NOMO-1 (cell line): ENCODE data around the gene EDNRA.
"Not testable (repeated sequence)": the region's sequence is repeated elsewhere in the genome, so short reads cannot be mapped to it uniquely, and the experiment has no call there.

Experiments
- DNase-seq, 2 experiments: peaks; one replicate each; lab custom pipeline; 2025; ENCODE audit not compliant: unreplicated experiment in 2 of 2; lab: John Stamatoyannopoulos, UW

EDNRA gene

DNA sequence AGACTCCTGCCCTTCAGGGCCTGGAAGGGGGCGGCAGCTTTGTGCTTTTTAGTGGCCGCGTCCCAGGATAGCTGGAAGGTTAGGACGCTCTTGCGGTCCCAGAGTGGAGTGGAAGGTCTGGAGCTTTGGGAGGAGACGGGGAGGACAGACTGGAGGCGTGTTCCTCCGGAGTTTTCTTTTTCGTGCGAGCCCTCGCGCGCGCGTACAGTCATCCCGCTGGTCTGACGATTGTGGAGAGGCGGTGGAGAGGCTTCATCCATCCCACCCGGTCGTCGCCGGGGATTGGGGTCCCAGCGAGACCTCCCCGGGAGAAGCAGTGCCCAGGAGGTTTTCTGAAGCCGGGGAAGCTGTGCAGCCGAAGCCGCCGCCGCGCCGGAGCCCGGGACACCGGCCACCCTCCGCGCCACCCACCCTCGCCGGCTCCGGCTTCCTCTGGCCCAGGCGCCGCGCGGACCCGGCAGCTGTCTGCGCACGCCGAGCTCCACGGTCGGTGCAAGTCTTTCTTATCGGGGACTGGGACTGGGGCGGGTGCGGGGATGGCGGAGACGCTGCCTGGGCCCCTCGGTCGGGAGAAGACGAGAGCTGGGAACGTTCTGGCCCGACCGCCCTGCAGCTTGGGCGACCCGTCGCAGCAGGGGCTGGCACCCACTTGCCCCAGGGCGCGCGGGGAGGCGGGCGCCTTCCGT is at the start of gene EDNRA:
Gene EDNRA, plus strand, starts transcription at position 207 of the 686 bp plus-strand sequence. CDS start 4,585 bp downstream, outside the sequence.
- no peak for DNase-seq

DNA sequence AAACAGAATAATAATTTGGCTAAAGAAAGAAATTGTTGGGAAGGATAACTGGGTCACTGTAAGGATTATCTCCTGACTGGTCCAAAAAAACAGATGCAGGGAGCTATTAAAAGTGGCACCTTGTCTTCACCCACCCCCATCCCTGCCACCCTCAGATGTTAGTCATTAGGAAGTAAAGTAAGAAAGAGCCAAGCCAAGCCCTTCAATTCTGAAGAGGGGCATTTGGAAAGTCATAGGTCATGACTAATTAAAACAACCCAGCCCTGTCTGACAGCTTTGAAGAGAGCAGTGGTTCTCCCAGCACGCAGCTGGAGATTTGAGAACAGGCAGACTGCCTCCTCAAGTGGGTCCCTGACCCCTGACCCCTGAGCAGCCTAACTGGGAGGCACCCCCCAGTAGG is 46.5 kb upstream of the EDNRA start:
- not testable (repeated sequence) for DNase-seq

- DNase-seq = no peak
Measured at GRCh38 chr4:147440442-147440841, 40.5 kb upstream of the EDNRA start.

- DNase-seq = no peak
Measured at GRCh38 chr4:147447786-147448185, 33.1 kb upstream of the EDNRA start.

- DNase-seq = no peak
Measured at GRCh38 chr4:147453561-147454141, 27.2 kb upstream of the EDNRA start.

GRCh38 chr4:147456706-147457105 is 24.2 kb upstream of the EDNRA start:
- no peak for DNase-seq

- DNase-seq = no peak
Measured at GRCh38 chr4:147461161-147461560, 19.7 kb upstream of the EDNRA start.

GRCh38 chr4:147463065-147463464 is 17.8 kb upstream of the EDNRA start:
- no peak for DNase-seq

DNA sequence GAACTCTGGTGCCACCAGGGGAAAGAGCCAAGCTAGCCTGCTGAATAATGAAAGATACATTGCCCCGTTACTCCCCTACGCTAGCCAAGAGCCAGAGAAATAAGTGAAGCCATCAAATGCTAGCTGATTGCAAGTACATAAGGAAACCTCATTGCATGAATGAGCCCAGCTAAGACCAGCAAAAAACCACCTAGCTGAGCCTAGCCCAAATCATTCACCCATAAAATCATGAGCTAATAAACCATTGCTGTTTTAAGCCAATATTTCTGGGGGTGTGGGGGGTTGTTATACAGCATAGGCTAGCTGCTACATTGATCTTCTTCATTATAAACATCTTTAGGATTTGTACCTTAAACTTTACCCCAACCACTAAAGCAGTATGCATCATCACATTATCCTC is 15.4 kb upstream of the EDNRA start:
- DNase-seq = no peak

DNA sequence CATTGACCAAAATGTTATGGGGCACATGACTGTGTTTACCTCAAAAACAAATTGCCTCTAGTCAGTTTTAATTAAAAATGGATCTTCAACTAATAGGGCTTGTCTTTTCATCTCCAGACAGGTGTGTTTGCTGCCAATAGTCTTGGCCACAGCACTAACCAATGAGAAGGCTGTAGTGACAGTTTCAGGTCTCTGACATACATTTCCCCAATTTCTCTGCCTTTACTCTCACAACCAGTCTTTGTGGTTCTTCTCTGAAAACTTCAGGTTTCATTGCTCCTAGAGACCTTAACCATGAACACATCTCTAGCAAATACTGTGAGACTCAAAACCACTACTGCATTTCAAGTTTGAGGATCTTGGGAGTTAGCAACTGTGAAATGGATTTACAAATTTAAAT is 3.5 kb upstream of the EDNRA start:
- no peak for DNase-seq

DNA sequence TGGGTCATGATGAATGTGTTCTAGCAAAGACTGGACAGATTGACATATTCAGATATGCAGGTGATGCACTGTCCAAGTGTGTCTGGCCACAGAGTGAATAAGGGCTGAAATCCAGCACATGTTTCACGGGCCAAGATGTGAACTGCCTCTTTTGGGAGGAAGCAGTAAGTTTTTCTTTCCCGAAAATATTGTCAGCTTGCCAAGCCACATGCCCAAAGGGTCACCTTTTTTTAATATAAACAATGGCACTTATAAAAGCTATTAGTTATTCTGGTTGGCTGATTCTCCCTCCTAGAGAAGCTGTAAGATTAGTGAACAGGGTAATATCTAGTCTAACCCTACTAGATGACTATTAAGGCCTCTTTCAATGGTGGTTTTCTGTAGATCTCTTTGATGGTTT is 1.5 kb upstream of the EDNRA start:
- DNase-seq = no peak

DNA sequence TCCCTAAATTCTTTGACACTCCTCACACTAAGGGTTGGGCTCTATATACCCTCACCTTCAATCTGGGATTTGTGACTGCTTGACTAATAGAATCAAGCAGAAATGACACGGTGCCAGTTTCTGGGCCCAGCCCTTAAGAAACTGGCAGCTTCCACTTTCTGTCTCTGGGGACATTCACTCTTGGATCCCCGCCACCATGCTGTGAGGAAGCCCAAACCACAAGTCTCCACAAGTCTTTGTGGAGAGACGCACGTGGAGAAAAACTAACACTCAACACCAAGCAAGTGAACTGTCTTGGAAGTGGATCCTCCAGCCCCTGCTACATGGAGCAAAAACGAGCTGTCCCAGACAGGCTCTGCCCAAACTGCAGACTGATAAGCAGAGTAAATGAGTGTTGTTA is 1.1 kb upstream of the EDNRA start:
- DNase-seq = no peak

DNA sequence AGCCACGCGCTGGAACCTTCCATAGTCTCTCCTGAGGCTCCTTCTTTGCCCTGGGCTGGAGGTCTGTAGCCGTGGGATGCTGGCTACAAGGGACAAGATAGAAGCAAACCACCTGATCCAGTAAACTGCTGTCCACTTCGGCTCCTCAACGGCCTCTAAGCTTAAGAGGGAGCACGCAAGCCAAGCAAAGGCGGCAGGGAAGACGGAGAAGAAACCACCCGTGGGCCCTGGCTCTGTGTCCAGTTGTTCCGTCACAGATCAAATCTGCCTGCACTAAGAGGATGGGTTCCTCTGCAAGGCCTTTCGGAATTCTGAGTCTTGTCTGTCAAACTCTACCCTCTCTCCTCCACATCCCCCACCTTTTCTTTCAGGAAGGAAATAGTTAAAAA is 401 bp upstream of the EDNRA start:
- DNase-seq = no peak

DNA sequence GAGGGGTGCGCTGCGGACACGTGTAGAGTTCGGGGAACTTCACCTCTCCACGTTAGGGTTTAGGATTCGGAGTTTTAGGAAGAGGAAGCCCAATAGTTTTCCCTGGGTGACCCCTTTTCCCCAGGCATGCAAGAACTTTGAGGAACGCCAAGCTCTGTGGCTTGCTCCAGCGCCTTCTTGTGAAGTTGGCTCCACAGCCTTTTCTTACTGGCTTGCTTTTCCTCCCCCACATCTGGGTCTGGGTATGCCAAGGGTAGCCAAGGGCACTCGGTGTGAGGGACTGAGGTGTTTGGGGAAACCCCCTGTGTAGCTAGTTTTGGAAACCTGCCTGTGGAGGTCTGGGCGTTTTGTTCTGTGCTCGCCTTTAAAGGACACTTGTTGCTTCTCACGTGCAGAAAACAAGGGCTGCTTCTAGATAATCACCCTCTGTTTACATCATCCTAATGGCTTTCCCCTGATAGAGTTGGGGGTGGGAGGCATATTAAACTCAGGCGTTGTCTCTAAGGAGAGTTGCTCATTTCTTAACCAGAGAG is 746 bp downstream of the EDNRA start:
- DNase-seq = no peak

DNA sequence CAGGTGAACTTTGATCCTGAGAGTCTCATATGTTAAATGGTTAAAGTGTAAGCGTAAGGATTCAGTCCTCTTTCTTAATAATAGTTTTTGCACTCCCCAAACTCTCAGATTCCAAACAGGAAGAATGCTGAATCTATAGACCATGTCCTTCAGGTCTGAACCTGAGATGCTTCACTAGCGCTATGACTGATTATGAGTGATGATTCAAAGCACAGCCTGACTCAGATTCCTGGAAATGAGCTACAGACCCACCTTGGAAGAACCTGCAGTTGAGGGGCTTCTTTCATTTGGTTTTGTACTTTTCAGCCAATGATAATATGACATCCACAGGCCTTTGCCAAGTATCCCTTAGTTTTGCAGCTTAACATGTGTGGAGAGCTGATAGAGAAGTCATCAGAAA is 1.4 kb downstream of the EDNRA start:
- DNase-seq = no peak

- no peak for DNase-seq
Measured at GRCh38 chr4:147485167-147485566, 4.3 kb downstream of the EDNRA start.

DNA sequence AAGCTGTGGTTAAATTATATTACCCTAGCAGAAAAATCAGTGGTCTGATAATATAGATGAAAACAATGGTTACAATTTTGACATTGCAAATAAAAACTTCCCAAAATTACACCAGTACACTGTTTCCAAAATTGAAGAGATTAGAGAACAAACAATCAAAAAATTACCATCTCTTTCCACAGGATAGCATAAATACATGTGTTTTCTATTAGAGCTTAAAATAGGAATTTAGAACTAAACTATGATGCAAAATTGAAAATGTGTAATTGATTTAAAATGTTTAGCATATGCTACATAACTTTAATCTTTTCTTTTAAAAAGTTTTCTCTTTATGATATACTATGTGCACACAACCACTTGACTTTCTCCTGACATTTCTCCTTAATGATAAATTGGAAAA is 6.7 kb downstream of the EDNRA start:
- no peak for DNase-seq

DNA sequence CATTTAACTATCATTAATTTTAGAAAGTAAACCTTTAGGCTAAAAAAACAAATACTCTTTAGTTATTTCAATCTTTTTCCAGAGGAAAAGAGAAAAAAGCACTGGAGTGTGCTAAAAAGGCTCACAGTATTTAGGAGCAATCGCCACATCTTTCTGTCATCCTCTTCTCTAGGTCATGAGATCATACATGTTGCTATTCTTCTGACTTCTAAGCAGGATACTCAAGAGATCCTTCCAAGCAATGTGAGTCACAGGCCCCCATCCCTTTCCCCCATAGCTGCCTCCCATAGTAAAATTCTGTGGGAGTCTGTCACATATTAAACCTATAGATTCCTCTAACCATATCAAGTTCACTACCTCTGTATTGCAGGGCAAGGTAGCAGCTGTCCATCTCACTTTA is 7.7 kb downstream of the EDNRA start:
- DNase-seq = no peak

- no peak for DNase-seq
Measured at GRCh38 chr4:147491086-147491485, 10.2 kb downstream of the EDNRA start.

GRCh38 chr4:147492306-147492705 is 11.4 kb downstream of the EDNRA start:
- no peak for DNase-seq

GRCh38 chr4:147492761-147493160 is 11.9 kb downstream of the EDNRA start:
- DNase-seq = no peak

DNA sequence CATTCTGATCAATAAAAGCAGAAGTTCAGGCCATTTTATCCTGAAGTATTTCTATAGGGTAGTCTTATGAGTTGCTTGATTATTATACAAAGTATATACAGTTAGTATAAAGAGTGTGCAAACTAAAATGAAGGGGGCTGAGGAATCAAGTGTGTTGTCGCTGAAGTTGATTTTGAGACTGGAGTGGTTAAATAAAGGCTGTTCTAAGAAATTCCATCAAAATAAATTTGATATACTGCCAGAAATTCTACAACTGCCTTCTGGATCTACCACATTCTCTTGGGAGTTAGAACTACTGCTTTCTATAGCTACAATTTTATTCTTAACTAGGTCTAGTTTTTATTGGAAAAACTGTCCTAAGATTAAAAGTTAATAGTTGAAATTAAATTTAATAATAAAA is 12.4 kb downstream of the EDNRA start:
- no peak for DNase-seq

DNA sequence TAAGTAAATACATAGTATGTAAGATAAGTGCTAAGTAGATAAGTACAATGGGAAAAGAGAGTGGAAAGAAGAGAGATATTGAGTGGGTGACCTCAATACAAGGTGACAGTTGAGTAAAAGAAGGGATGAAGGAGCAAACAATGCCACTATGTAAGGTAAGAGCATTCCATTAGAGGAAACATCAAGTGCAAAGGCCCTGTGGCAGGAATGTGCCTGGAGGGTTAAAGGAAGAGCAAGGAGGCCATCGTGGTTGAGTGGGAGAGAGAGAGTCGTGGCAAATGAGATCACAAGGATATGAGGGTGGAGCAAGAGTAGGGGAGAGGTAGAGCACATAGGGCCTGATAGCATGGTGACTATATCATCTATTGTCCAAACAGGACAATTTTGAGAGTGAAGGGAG is 13.4 kb downstream of the EDNRA start:
- no peak for DNase-seq
